ENCODE results near the gene ISOC2. TPM values are rescaled to one million over a fixed set of nuclear protein-coding genes. Genes with fewer than 3 reads are reported as not detected.

ISOC2 gene
- total RNA-seq, 1 donor from 2014 or later = 58.7 TPM

- no peak for DNase-seq (ENCODE audit: low read depth)
- no peak overlapping the region for H3K4me3 ChIP-seq (ENCODE audit: low read depth, low read length)
- TF ChIP-seq CTCF (conservative IDR thresholded peaks at IDR 0.05; ENCODE audit: low read depth, low read length) = no peak
Observed at GRCh38 chr19:55436847-55437246, 24.6 kb downstream of the ISOC2 start.

- H3K4me3 ChIP-seq (ENCODE audit: low read depth, low read length) = no peak overlapping the region
- TF ChIP-seq CTCF (conservative IDR thresholded peaks at IDR 0.05; ENCODE audit: low read depth, low read length) = no peak
- DNase-seq (ENCODE audit: low read depth) = no peak
Observed at GRCh38 chr19:55435020-55435419, 26.4 kb downstream of the ISOC2 start.

DNA sequence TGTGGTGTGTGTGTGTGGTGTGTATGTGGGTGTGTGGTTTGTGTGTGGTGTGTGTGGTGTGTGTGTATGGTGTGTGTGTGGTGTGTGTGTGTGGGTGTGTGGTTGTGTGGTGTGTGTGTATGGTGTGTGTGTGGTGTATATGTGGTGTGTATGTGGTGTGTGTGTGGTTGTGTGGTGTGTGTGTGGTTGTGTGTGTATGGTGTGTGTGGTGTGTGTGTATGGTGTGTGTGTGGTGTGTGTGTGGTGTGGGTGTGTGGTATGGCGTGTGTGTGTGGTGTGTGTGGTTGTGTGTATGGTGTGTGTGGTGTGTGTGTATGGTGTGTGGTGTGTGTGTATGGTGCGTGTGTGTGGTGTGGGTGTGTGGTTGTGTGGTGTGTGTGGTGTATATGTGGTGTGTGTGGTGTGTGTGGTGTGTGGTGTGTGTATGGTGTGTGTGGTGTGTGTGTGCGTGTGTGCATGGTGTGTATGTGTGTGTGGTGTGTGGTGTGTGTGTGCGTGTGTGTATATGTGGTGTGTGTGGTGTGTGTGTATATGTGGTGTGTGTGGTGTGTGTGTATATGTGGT, 27.0 kb downstream of the ISOC2 start:
- H3K4me3 ChIP-seq (ENCODE audit: low read depth, low read length) = no peak overlapping the region
- no peak for DNase-seq (ENCODE audit: low read depth)
- TF ChIP-seq CTCF (conservative IDR thresholded peaks at IDR 0.05; ENCODE audit: low read depth, low read length) = no peak

GRCh38 chr19:55433292-55433691, 28.1 kb downstream of the ISOC2 start:
- H3K4me3 ChIP-seq (ENCODE audit: low read depth, low read length) = no peak overlapping the region
- no peak for DNase-seq (ENCODE audit: low read depth)
- TF ChIP-seq CTCF (conservative IDR thresholded peaks at IDR 0.05; ENCODE audit: low read depth, low read length) = no peak

GRCh38 chr19:55432241-55432959, 29.0 kb downstream of the ISOC2 start:
- no peak for TF ChIP-seq CTCF (conservative IDR thresholded peaks at IDR 0.05; ENCODE audit: low read depth, low read length)
- no peak overlapping the region for H3K4me3 ChIP-seq (ENCODE audit: low read depth, low read length)
- no peak for DNase-seq (ENCODE audit: low read depth)

- no peak overlapping the region for H3K4me3 ChIP-seq (ENCODE audit: low read depth, low read length)
- TF ChIP-seq CTCF (conservative IDR thresholded peaks at IDR 0.05; ENCODE audit: low read depth, low read length) = no peak
- no peak for DNase-seq (ENCODE audit: low read depth)
Observed at GRCh38 chr19:55431183-55431582, 30.3 kb downstream of the ISOC2 start.

- TF ChIP-seq CTCF (conservative IDR thresholded peaks at IDR 0.05; ENCODE audit: low read depth, low read length) = no peak
- DNase-seq (ENCODE audit: low read depth) = no peak
- H3K4me3 ChIP-seq (ENCODE audit: low read depth, low read length) = no peak overlapping the region
Observed at GRCh38 chr19:55426042-55426441, 35.4 kb downstream of the ISOC2 start.
